NCI-H446 treated with DMSO at 0.1 percent for 48 hours (cell line): ENCODE data around the gene PLK5.

Experiments used
- DNase-seq: peaks from one replicate; lab custom pipeline; 2025; lab: John Stamatoyannopoulos, UW

The PLK5 gene

DNA sequence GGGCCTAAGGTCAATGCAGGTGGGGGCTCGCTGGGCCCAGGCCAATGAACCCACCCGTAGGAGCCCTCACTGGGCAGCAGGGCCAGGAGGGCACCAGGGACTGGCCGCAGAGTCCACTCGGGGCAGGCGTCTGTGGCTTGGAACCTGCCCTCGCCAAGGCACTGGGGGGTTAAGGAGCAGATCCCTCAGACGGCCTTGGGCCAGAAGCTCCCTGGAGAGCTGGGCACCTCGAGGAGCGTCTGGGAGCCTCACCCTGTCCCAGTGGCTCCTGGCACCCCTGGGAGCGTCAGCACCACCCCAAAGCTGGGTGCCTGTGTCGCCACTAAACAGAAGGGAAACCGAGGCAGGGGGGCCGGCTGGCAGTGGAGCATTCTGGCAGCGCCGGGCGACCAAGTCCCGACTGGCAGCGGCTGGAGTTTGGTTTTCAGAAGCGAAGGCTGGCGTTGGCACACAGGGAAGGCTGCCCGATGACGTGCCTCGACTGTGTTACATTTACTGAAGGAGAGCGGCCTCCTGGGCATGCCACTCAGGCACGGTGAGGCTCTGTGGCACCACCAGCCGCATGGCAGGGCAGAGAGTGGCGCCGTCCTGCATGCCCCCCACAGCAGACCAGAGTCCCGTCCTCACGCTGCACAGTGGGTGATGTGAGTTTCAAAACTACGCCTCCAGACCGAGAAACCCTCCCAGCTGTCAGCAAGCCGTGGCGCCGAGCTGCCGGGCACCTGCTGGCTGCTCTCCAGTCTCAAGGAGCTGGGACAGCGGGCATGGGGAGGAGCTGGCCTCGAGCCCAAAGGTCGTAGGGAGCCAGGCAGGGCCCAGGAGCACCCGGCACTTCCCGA, 53.4 kb downstream of the PLK5 start:
- DNase-seq, result no peak

- no peak for DNase-seq
Measured at GRCh38 chr19:1577929-1578618, 54.2 kb downstream of the PLK5 start.

GRCh38 chr19:1579222-1579621, 55.3 kb downstream of the PLK5 start:
- DNase-seq, result no peak

DNA sequence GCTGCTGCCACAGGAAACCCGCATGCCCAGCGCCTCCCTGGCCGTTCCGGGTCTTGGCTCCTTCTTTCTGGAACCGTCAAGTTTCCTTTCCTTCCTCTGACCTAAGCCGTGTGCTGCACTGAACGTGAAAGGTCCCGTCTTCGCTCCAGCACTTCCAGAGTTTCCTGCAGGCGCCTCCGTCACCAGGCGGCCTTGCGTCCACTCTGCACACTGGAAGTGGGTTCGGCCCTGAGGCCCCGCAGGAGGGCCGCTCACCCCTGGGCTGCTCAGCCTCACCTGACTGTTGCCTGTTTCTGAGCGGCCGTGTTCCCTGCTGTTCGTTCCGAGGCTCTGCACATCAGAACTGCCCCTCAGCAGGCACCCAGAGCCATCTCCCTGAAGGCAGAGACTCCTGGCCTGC, 56.5 kb downstream of the PLK5 start:
- DNase-seq, result no peak

DNA sequence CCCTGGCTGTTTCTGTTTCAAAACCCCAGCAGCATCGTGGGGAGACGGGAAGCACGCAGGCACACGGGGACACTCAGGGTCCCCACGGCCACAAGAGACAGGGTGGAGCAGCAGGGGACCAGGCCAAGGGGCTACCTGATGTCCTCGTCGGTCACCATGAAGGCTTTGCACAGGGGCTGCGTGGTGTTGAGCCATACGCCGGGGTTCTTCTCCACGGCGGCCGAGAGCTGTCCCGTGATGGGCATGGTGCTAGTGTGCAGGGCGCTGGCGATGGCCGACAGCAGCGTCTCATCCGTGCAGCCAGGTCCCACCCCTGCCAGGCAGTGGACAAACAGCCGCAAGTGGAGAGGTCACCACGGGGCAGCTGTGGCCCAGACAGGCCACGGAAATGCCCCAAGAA, 57.1 kb downstream of the PLK5 start:
- no peak for DNase-seq

- no peak for DNase-seq
Measured at GRCh38 chr19:1582201-1582600, 58.3 kb downstream of the PLK5 start.

GRCh38 chr19:1584500-1585242, 60.8 kb downstream of the PLK5 start:
- no peak for DNase-seq

GRCh38 chr19:1585243-1585580, 61.3 kb downstream of the PLK5 start:
- DNase-seq, result no peak
